HAP-1 (cell line): ENCODE results near the gene ZNF20.
A peak's percentile ranks its signal among the peaks of the same experiment; 100 is the strongest.
"Not testable (repeated sequence)": the region's sequence is repeated elsewhere in the genome, so short reads cannot be mapped to it uniquely, and the experiment has no call there.

Experiments used
- DNase-seq, 2 experiments: peaks; one replicate each; pipeline ENCODE4 v3.0.0-alpha.2; 2016 to 2020; ENCODE audit warnings: low spot score in 2 of 2
- H3K27me3 ChIP-seq: fragments of 250-450 bp; sonication (Bioruptor Pico); 2 replicates; pipeline ENCODE4 v1.5.1; 2020; ENCODE audit warnings: low read depth, mild to moderate bottlenecking, moderate library complexity
- H3K36me3 ChIP-seq: fragments of 250-450 bp; sonication (Bioruptor Pico); replicated peaks from 2 replicates; pipeline ENCODE4 v1.5.1; 2020; ENCODE audit warnings: mild to moderate bottlenecking
- H3K4me1 ChIP-seq: fragments of 250-450 bp; sonication (Bioruptor Pico); 2 replicates; pipeline ENCODE4 v1.5.1; 2020; ENCODE audit warnings: mild to moderate bottlenecking
- H3K4me3 ChIP-seq: fragments of 250-450 bp; sonication (Bioruptor Pico); 2 replicates; pipeline ENCODE4 v1.5.1; 2020; ENCODE audit warnings: mild to moderate bottlenecking, moderate library complexity
- H3K9me3 ChIP-seq: fragments of 250-450 bp; sonication (Bioruptor Pico); 2 replicates; pipeline ENCODE4 v1.5.1; 2020; ENCODE audit warnings: mild to moderate bottlenecking, moderate library complexity
- in situ Hi-C: fragments of 300-500 bp; cut with MboI; formaldehyde crosslinking; loops from 3 replicates; pipeline ENCODE4 v1.14.3; 2020; ENCODE audit warnings: low sequenced_read_pairs, inconsistent platforms, mixed read lengths

Gene ZNF20

DNA sequence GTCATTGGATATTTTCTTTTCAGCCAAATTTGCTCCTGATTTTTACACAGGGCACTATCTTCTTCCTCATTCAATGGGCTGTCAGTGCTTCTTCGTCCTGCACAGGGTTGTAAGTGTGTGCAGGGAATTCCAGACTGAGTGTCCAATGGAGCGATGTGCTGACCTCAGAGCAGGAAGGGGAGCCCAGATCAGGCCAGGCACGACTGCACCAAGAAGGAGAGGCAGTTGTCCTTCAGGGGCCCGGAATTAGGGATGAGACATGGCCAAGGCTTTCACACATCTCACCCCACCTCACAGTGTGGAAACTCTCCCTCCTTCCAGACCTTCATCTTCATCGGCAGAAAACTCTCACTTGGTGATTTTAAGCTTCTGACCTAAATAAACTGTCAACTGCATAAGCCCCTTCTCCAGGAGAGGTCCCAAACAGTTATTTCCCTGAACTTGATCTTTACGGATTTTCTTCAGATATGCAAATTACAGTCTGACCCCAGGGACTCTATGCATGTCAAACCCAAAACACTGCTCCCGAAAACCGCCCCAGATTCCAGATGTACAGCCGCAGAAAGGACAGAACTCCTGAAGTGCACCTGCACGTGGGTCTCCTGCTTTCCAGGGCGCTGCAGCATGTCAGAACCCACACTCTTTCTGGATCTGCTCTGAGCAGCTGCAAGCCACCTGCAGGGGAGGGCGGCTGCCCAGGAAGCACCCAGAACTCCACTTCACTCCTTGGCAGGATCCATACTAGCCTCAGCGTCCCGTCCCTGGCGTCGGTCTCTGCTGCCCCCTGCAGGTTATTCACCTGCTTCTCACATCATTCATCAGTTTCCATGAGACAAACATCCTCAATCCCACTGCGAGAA lies 625 bp upstream of the ZNF20 start:
- in situ Hi-C loops: no loop called here
- Histone ChIP-seq H3K4me1 (peaks cover 9% of the 10 kb centered on the region), H3K4me3 (peak overlapping the region; percentile 91), H3K36me3 (peaks cover 9% of the 10 kb centered on the region), H3K27me3 (no peaks in the 10 kb centered on the region), H3K9me3 (no peaks in the 10 kb centered on the region; the same call in 1 of the 2 replicates)
- DNase-seq: peak; percentile 81 to 93

DNA sequence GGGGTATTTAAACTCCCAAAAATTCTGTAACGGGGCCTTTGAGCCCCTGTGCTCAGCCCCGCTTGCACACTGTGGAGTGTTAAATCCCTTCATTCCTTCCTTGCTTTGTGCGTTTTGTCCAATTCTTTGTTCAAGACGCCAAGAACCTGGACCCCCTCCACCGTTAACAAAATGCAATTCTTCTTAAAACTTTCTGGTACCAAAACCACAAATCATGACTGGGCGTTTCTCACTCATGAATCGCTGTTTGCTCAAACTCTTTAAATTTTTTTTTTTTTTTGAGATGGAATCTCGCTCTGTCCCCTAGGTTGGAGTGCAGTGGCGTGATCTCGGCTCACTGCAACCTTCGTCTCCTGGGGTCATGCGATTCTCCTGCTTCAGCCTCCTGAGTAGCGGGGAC lies 881 bp downstream of the ZNF20 start:
- in situ Hi-C loops: no loop called here
- Histone ChIP-seq H3K9me3 (peaks cover 2% of the 10 kb centered on the region; the same call in 1 of the 2 replicates), H3K36me3 (peaks cover 22% of the 10 kb centered on the region), H3K4me3 (peak overlapping the region; percentile 91), H3K4me1 (peaks cover 9% of the 10 kb centered on the region), H3K27me3 (no peaks in the 10 kb centered on the region)
- DNase-seq: no peak

DNA sequence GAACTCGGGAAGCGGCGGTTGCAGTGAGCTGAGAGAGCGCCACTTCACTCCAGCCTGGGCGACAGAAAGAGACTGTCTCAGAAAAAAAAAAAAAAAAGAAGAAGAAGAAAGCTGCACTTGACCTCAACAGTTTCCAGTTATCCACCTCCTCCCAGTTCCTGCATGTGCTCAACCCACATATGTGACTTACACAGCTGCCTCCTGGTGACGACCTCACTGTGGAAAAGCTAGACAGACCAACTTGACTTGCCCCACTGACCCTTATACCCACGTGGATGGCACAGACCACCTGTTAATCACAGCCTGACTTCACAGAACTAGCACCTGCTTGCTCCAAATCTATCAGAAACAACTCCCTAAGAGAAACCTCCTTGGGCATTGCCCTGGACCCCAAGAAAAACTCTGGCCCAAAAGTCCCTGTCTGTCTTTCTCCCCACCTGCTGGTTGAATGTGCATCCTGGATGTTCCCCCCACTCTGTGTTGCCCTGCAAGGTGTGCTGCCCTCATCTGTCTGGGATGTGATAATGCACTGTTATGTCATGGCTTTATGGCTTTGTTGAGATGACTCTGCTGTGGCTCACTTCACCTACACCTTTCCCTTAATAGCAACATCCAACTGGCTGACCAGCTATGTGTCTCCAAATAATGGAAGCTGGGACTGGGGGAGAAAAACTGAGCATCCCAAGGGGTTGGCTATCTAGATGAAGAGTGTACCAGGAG lies 2.8 kb downstream of the ZNF20 start:
- DNase-seq: no peak
- peaks cover 9% of the 10 kb centered on the region for H3K4me1 ChIP-seq

DNA sequence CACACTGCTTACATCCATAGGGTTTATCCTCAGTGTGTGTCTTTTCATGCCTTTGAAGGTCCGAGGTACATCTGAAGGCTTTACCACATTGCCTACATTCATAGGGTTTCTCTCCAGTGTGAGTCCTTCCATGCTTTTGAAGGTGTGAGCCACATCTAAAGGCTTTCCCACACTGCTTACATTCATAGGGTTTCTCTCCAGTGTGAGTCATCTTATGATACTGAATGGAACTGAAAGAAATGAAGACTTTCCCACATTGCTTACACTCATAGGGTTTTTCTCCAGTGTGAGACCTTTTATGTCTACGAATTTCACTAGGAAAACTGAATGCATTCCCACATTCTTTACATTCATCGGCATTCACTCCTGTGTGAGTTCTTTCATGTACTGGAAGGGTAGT lies 7.1 kb downstream of the ZNF20 start:
- in situ Hi-C loops: no loop called here
- Histone ChIP-seq H3K9me3 (peaks cover 11% of the 10 kb centered on the region), H3K36me3 (peaks cover 40% of the 10 kb centered on the region)

More for the DNA sequence above, 2.8 kb downstream of the ZNF20 start:
- no peak overlapping the region for H3K4me3 ChIP-seq
- no peaks in the 10 kb centered on the region for H3K27me3 ChIP-seq
- peaks cover 40% of the 10 kb centered on the region for H3K36me3 ChIP-seq
- in situ Hi-C loops: no loop called here
- peaks cover 11% of the 10 kb centered on the region for H3K9me3 ChIP-seq

DNA sequence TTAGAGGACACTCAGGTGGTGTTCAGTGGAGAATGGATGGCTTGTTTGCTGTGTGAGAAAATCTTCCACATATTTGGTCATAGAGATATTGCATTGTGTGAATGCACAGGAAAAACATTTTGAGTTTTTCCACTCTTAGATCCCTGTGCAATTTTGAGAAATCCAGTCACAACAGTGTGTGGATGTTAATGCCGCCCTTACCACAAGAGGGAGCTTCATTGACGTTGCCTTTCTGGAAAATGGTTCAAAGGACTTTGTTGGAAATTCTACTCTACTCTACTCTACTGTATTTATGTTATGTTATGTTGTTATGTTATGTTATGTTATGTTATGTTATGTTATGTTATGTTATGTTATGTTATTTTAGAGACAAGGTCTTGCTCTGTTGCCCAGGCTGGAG lies 13.4 kb downstream of the ZNF20 start:
- H3K27me3 ChIP-seq: no peaks in the 10 kb centered on the region
- H3K4me1 ChIP-seq: no peaks in the 10 kb centered on the region
- H3K4me3 ChIP-seq: no peak overlapping the region
- peak in 1 of 2 experiments; percentile 18 for DNase-seq
- H3K36me3 ChIP-seq: no peaks in the 10 kb centered on the region
- in situ Hi-C loops: no loop called here
- H3K9me3 ChIP-seq: no peaks in the 10 kb centered on the region

More for the DNA sequence above, 7.1 kb downstream of the ZNF20 start:
- no peak overlapping the region for H3K4me3 ChIP-seq
- no peaks in the 10 kb centered on the region for H3K27me3 ChIP-seq
- no peaks in the 10 kb centered on the region for H3K4me1 ChIP-seq
- DNase-seq: no peak

DNA sequence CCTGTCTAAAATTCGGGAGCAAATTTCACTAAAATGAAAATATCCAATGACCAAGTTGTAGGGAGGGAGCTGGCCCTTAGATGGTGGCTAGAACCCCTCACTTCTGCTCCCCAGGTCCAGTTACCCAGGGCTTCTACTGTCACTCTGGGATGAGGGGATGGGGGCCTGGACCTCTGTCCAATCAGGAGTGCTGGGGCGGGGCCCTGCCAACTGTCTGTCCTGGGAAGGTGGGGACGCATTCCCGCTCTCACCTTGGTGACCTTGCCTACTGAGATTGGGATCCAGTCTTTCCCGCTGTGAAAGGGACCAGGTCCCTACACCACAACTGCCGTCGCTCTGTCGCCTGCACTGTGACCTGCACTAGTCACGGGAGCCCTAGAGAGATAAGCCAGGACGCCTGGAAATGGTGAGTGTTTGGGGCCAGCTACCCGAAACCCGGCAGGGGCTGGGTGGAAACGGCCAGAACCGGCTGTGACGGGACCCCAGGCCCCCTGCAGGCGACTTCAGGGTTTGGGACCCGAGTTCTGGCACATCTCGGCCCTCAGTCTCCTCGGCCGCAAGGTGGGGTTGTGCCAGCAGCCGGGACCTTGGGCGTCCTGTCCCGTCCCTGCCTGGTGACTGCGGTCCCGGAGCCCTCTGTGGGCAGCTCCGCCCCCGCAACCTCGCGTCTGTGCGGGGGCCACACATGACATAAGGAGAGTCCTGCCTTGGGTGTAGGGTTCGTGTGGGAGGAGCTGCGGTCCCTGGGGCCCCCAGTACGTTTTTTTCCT lies 22.8 kb downstream of the ZNF20 start:
- DNase-seq: no peak
- in situ Hi-C loops: no loop called here
- no peaks in the 10 kb centered on the region for H3K36me3 ChIP-seq
- no peaks in the 10 kb centered on the region for H3K27me3 ChIP-seq
- H3K9me3 ChIP-seq: peaks cover 10% of the 10 kb centered on the region; the same call in 1 of the 2 replicates
- no peak overlapping the region for H3K4me3 ChIP-seq
- H3K4me1 ChIP-seq: no peaks in the 10 kb centered on the region

DNA sequence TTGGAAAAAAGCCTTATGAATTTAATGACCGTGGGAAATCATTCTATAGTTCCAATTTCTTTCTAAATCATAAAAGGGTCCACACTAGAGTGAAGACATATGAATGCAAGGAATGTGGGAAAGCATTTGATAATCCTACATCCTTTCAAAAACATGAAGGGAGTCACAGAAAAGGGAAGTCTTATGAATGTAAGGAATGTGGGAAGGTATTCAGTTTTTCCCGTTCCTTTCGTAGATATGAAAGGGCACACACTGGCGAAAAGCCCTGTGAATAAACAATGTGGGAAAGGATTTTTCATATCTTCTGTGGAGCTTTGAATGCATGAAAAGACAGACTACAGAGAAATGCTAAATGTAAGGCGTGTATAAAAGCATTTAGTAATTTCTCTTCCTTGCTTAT lies 27.0 kb downstream of the ZNF20 start:
- H3K27me3 ChIP-seq: no peaks in the 10 kb centered on the region

DNA sequence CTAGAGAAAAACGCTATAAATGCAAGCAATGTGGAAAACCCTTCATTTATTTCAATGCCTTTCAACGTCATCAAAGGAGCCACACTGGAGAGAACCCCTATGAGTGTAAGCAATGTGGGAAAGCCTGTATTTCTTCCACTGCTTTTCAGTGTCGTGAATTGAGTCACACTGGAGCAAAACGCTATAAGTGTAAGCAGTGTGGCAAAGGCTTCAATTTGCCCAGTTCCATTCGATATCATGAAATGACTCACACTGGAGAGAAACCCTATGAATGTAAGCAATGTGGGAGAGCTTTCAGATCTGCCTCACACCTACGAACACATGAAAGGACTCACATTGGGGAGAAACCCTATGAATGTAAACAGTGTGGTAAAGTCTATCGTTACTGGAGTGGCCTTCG lies 27.4 kb downstream of the ZNF20 start:
- DNase-seq: no peak
- Histone ChIP-seq H3K9me3 (peaks cover 15% of the 10 kb centered on the region; the same call in 1 of the 2 replicates), H3K4me3 (no peak overlapping the region), H3K4me1 (no peaks in the 10 kb centered on the region), H3K27me3 (no peaks in the 10 kb centered on the region), H3K36me3 (no peaks in the 10 kb centered on the region)
- in situ Hi-C loops: no loop called here

More for the DNA sequence above, 27.0 kb downstream of the ZNF20 start:
- H3K4me3 ChIP-seq: no peak overlapping the region
- H3K9me3 ChIP-seq: peaks cover 15% of the 10 kb centered on the region; the same call in 1 of the 2 replicates
- no peaks in the 10 kb centered on the region for H3K36me3 ChIP-seq
- no peak for DNase-seq
- H3K4me1 ChIP-seq: no peaks in the 10 kb centered on the region
- in situ Hi-C loops: no loop called here

DNA sequence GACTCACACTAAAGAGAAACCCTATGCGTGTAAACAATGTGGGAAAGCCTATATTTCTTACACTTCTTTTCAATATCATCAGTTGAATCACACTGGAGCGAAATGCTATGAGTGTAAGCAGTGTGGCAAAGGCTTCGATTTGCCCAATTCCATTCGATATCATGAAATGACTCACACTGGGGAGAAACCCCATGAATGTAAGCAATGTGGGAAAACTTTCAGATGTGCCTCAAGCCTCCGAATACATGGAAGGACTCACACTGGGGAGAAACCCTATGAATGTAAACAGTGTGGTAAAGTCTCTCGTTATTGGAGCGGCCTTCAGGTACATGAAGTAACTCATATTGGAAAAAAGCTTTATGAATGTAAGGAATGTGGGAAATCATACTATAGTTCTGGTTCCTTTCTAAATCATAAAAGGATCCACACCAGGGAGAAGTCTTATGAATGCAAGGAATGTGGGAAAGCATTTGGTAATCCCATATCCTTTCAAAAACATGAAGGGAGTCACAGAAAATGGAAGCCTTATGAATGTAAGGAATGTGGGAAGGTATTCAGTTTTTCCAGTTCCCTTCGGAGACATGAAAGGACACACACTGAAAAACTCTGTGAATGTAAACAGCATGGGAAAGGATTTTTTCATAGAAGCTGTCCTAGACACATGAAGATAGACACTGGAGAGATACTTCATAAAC lies 28.1 kb downstream of the ZNF20 start:
- Histone ChIP-seq H3K4me1 (no peaks in the 10 kb centered on the region), H3K4me3 (no peak overlapping the region), H3K36me3 (no peaks in the 10 kb centered on the region), H3K9me3 (peaks cover 15% of the 10 kb centered on the region; the same call in 1 of the 2 replicates), H3K27me3 (no peaks in the 10 kb centered on the region)
- no peak for DNase-seq
- in situ Hi-C loops: no loop called here

DNA sequence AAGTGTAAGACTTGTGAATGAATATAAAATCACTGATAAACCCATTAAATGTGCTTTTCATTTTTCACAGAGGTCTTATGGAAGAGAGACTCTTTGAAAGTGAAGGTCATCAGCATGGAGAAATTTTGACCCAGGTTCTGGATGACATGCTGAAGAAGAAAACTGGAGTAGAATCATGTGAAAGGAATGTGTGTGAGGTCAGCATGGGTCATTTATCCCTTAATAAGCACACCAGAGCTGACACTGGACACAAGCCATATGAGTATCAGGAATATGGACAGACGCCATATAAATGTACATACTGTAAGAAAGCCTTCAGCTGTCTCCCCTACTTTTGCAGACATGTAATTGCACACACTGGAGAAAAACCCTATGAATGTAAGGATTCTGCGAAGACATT lies 29.0 kb downstream of the ZNF20 start:
- no peak overlapping the region for H3K4me3 ChIP-seq
- H3K27me3 ChIP-seq: no peaks in the 10 kb centered on the region
- in situ Hi-C loops: no loop called here
- H3K9me3 ChIP-seq: peaks cover 15% of the 10 kb centered on the region; the same call in 1 of the 2 replicates
- no peak for DNase-seq
- H3K4me1 ChIP-seq: no peaks in the 10 kb centered on the region
- no peaks in the 10 kb centered on the region for H3K36me3 ChIP-seq

DNA sequence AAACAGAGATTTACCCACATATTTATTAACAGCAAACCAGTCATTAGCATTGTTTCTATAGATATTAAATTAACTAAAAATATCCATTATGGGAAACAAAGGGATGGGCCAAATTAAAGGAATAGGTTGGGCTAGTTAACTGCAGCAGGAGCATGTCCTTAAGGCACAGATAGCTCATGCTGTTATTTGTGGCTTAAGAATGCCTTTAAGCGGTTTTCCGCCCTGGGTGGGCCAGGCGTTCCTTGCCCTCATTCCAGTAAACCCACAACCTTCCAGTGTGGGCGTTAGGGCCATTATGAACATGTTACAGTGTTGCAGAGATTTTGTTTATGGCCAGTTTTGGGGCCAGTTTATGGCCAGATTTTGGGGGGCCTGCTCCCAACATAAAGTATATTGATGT lies 36.2 kb downstream of the ZNF20 start:
- in situ Hi-C loops, H3K4me1 ChIP-seq, H3K9me3 ChIP-seq, H3K36me3 ChIP-seq, DNase-seq, H3K4me3 ChIP-seq, H3K27me3 ChIP-seq: not testable (repeated sequence)

DNA sequence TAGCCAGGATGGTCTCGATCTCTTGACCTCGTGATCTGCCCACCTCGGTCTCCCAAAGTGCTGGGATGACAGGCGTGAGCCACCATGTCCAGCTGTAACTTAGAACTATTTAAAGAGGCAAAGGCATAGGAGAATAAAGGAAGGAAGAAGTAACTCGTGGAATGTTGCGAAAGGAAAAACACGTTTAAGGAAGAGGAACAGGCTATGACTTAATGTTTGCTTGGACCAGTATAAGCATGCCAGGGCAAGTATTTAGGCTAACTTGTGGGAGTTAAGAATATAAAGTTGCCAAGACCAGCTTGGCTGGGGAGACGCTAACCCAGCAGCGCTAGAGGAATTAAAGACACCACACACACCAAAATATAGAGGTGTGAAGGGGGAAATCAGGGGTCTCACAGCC lies 42.1 kb downstream of the ZNF20 start:
- no peak overlapping the region for H3K4me3 ChIP-seq
- H3K36me3 ChIP-seq: no peaks in the 10 kb centered on the region
- no peaks in the 10 kb centered on the region for H3K27me3 ChIP-seq
- DNase-seq: no peak
- no peaks in the 10 kb centered on the region for H3K4me1 ChIP-seq
- in situ Hi-C loops: no loop called here
- H3K9me3 ChIP-seq: no peaks in the 10 kb centered on the region

DNA sequence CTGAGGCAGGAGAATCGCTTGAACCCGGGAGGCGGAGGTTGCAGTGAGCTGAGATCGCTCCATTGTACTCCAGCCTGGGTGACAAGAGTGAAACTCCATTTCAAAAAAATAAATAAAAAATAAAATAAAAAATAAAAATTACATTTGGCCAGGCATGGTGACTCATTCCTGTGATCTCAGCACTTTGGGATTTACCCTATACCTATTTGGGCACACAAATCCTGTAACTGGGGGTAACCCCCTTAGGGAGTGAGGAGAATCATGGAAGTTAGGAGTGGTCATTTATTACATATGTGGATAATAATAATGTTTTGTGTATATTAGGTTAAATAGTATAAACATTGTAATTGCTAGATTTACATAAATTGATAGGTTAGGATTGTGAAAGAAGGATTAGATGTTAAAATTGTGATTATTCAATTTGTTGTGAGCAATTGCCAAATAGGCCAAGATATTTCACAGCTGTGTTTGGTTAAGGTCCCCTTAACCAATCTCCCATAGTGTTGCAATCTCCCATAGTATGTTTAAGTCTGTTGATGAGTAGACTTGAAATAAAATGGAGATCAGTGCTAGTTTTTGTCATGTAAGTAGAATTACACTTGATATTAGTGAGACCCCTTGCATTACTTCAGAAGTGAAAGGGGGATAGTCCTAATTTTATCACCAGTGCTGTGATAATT lies 44.9 kb downstream of the ZNF20 start:
- H3K36me3 ChIP-seq: no peaks in the 10 kb centered on the region
- no peaks in the 10 kb centered on the region for H3K4me1 ChIP-seq
- H3K4me3 ChIP-seq: no peak overlapping the region
- DNase-seq: no peak
- no peaks in the 10 kb centered on the region for H3K9me3 ChIP-seq
- H3K27me3 ChIP-seq: no peaks in the 10 kb centered on the region
- in situ Hi-C loops: no loop called here
